ENCODE data around the gene EPS8L3.

The EPS8L3 gene

DNA sequence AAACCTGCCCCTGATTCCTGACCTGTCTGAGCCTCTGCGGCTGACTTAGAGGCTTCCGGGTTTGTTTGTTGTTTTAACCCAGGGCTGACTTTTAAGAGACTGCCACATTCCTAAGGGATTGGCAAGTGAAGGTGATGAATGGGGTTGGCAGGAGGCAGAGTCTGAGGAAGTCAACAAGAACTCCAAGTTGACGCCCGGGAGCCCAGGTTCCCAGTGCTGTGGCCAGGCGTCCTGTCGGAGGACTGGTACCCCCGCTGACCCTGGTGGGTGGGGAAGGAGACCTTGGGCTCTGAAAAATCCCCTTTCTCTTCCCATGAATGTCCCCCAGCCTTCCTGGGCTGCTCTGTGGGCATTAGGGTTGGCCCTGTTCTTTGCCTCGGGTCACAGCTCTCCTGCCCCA is 19.7 kb upstream of the EPS8L3 start:
- Histone ChIP-seq H3K36me3 (ENCODE audit: low read length) (no peaks in the 10 kb centered on the region), H3F3A (ENCODE audit: insufficient read depth) (no peaks in the 10 kb centered on the region), H3K9ac (ENCODE audit: low read length) (no peak overlapping the region), H3K27ac (ENCODE audit: low read depth, low read length) (no peak overlapping the region), H3K79me2 (ENCODE audit: insufficient read depth, low read length) (no peaks in the 10 kb centered on the region), H3K27me3 (ENCODE audit: low read length) (no peaks in the 10 kb centered on the region), H3K4me3 (ENCODE audit: insufficient read depth, low read length, poor library complexity, severe bottlenecking) (no peak overlapping the region), H3K9me2 (replicated peaks; ENCODE audit: insufficient read depth, low read length) (no peaks in the 10 kb centered on the region), H2AFZ (ENCODE audit: low read depth, low read length, severe bottlenecking) (no peak overlapping the region), H3K4me2 (ENCODE audit: low read depth, low read length, poor library complexity, severe bottlenecking) (no peak overlapping the region), H3K9me3 (ENCODE audit: insufficient read depth, low read length) (no peaks in the 10 kb centered on the region), H4K20me1 (ENCODE audit: low read depth, low read length) (no peaks in the 10 kb centered on the region)
- TF ChIP-seq, protein P1, sequence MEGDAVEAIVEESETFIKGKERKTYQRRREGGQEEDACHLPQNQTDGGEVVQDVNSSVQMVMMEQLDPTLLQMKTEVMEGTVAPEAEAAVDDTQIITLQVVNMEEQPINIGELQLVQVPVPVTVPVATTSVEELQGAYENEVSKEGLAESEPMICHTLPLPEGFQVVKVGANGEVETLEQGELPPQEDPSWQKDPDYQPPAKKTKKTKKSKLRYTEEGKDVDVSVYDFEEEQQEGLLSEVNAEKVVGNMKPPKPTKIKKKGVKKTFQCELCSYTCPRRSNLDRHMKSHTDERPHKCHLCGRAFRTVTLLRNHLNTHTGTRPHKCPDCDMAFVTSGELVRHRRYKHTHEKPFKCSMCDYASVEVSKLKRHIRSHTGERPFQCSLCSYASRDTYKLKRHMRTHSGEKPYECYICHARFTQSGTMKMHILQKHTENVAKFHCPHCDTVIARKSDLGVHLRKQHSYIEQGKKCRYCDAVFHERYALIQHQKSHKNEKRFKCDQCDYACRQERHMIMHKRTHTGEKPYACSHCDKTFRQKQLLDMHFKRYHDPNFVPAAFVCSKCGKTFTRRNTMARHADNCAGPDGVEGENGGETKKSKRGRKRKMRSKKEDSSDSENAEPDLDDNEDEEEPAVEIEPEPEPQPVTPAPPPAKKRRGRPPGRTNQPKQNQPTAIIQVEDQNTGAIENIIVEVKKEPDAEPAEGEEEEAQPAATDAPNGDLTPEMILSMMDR (IDR thresholded peaks at IDR 0.05; ENCODE audit: insufficient read depth, low read length, poor library complexity, severe bottlenecking) = no peak
- TF ChIP-seq EZH2phosphoT487 (conservative IDR thresholded peaks at IDR 0.05; ENCODE audit: low read length) = no peak

DNA sequence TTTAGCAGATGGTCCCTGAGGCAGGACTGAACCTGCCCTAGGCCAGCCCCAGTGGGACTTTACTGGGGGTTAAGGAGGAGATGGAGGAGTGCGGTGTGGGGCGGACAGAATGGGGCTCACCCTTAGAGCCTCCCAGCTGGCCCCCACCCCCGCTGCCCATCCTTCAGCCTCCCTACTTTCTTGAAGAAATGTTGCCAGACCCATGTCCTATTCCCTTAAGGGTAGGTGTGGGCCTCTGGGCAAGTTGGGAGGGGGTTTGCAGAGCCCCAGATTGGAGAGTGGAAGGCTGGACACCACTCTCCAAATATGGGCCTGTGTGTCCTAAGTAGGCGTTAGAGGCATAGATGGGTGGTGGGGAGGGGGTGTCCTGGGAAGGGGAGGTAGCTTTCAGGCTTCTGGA is 19.2 kb upstream of the EPS8L3 start:
- Histone ChIP-seq H3K36me3 (ENCODE audit: low read length) (no peaks in the 10 kb centered on the region), H3K4me3 (ENCODE audit: insufficient read depth, low read length, poor library complexity, severe bottlenecking) (no peak overlapping the region), H3F3A (ENCODE audit: insufficient read depth) (no peaks in the 10 kb centered on the region), H3K9me3 (ENCODE audit: insufficient read depth, low read length) (no peaks in the 10 kb centered on the region), H3K9me2 (replicated peaks; ENCODE audit: insufficient read depth, low read length) (no peaks in the 10 kb centered on the region), H3K27ac (ENCODE audit: low read depth, low read length) (no peak overlapping the region), H3K9ac (ENCODE audit: low read length) (no peak overlapping the region), H4K20me1 (ENCODE audit: low read depth, low read length) (no peaks in the 10 kb centered on the region), H3K79me2 (ENCODE audit: insufficient read depth, low read length) (no peaks in the 10 kb centered on the region), H3K4me2 (ENCODE audit: low read depth, low read length, poor library complexity, severe bottlenecking) (no peak overlapping the region), H2AFZ (ENCODE audit: low read depth, low read length, severe bottlenecking) (no peak overlapping the region), H3K27me3 (ENCODE audit: low read length) (no peaks in the 10 kb centered on the region)
- TF ChIP-seq, protein P1 (IDR thresholded peaks at IDR 0.05; ENCODE audit: insufficient read depth, low read length, poor library complexity, severe bottlenecking) = no peak
- TF ChIP-seq EZH2phosphoT487 (conservative IDR thresholded peaks at IDR 0.05; ENCODE audit: low read length) = no peak

DNA sequence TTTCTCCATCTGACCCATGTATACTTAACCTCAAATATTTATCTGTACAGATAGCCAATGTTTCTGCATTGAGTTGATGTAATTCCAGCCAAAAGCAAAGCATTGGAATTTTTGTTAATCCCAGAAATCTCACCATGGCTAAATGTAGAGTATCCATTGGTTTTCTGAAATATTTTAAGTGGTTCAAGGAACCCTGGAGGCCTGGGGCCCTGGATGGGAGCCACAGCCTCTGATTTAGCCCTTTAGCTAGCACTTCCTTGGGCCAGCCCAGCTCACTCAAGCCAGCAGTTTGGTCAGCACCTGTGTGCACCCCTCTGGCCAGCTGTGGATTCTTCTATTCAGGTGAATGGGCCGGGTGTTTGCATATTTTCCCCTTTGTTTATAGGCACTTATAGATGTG is 18.8 kb upstream of the EPS8L3 start:
- Histone ChIP-seq H3K27me3 (ENCODE audit: low read length) (no peaks in the 10 kb centered on the region), H3K9me2 (replicated peaks; ENCODE audit: insufficient read depth, low read length) (no peaks in the 10 kb centered on the region), H3K79me2 (ENCODE audit: insufficient read depth, low read length) (no peaks in the 10 kb centered on the region), H3K9ac (ENCODE audit: low read length) (no peak overlapping the region), H3F3A (ENCODE audit: insufficient read depth) (no peaks in the 10 kb centered on the region), H3K4me3 (ENCODE audit: insufficient read depth, low read length, poor library complexity, severe bottlenecking) (no peak overlapping the region), H2AFZ (ENCODE audit: low read depth, low read length, severe bottlenecking) (no peak overlapping the region), H3K9me3 (ENCODE audit: insufficient read depth, low read length) (no peaks in the 10 kb centered on the region), H3K4me2 (ENCODE audit: low read depth, low read length, poor library complexity, severe bottlenecking) (no peak overlapping the region), H4K20me1 (ENCODE audit: low read depth, low read length) (no peaks in the 10 kb centered on the region), H3K27ac (ENCODE audit: low read depth, low read length) (no peak overlapping the region), H3K36me3 (ENCODE audit: low read length) (no peaks in the 10 kb centered on the region)
- TF ChIP-seq EZH2phosphoT487 (conservative IDR thresholded peaks at IDR 0.05; ENCODE audit: low read length) = no peak
- TF ChIP-seq, protein P1 (IDR thresholded peaks at IDR 0.05; ENCODE audit: insufficient read depth, low read length, poor library complexity, severe bottlenecking) = no peak

Data from SU-DHL-6 (cell line).